ENCODE measurements around the gene EFNA2.

EFNA2 gene

DNA sequence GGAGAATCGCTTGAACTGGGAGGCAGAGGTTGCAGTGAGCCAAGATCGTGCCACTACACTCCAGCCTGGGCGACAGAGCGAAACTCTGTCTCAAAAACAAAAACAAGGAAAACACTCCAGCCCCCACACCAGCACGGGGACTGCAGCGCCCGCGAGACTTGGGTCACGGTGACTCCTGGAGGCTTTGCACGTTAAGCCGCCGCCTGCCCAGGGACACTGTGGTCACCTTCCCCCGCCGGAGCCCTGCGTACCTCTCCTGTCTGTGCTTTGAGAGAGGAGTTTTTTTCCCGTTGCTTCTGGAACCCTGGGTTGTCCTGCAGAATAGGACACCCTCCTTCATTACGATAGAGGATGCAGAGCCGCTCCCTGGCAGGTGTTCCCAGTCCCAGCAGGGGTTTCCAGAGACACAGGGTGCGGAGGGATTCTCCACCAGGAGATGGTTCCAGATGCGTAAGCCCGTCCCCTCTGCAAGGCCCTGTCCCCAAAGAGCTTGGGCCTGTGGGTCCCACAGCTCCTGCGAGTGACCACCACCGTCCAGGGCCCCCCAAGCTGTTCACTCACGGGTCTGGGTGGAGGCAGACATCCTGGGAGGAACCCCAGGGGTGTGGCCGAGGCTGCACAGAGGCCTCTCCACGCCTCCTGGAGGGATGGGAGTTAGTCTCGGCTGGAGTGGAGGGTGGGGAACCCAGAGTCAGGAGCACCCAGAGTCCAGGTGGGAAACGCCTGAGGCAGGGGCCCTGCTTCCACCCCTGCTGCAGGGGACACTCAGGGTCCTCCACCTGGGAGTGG, 55.2 kb downstream of the EFNA2 start:
- no peaks in the 10 kb centered on the region for H3K36me3 ChIP-seq (replicated peaks)
- no peaks in the 10 kb centered on the region for H3K27me3 ChIP-seq (replicated peaks)
- H3K4me3 ChIP-seq (ENCODE audit: low read depth, low read length), result no peak overlapping the region
- no peak for DNase-seq
- in situ Hi-C loops (cut with HindIII; ENCODE audit: low pct_ligation_motif_present, low sequenced_read_pairs), result no loop called here
- TF ChIP-seq, protein P1, sequence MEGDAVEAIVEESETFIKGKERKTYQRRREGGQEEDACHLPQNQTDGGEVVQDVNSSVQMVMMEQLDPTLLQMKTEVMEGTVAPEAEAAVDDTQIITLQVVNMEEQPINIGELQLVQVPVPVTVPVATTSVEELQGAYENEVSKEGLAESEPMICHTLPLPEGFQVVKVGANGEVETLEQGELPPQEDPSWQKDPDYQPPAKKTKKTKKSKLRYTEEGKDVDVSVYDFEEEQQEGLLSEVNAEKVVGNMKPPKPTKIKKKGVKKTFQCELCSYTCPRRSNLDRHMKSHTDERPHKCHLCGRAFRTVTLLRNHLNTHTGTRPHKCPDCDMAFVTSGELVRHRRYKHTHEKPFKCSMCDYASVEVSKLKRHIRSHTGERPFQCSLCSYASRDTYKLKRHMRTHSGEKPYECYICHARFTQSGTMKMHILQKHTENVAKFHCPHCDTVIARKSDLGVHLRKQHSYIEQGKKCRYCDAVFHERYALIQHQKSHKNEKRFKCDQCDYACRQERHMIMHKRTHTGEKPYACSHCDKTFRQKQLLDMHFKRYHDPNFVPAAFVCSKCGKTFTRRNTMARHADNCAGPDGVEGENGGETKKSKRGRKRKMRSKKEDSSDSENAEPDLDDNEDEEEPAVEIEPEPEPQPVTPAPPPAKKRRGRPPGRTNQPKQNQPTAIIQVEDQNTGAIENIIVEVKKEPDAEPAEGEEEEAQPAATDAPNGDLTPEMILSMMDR (IDR thresholded peaks at IDR 0.05; ENCODE audit: low read depth, low read length, missing control alignments), result no peak
- no peak overlapping the region for H3K27ac ChIP-seq

DNA sequence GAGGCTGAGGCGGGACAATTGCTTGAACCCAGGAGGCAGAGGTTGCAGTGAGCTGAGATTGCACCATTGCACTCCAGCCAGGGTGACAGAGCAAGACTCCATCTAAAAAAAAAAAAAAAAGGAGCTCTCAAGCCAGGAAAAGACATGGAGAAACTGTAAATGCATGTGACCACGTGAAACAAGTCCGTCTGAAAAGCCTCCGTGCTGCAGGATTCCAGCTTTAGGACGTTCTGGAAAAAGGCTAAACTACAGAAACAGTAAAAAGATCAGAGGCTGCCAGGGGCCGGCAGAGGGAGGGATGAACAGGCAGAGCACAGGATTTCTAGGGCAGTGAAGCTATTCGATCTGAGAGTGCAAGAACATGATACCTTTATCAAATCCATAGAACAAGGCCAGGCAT, 57.4 kb downstream of the EFNA2 start:
- DNase-seq, result no peak
- in situ Hi-C loops (cut with HindIII; ENCODE audit: low pct_ligation_motif_present, low sequenced_read_pairs), result no loop called here
- Histone ChIP-seq H3K27ac (no peak overlapping the region), H3K4me3 (ENCODE audit: low read depth, low read length) (no peak overlapping the region), H3K27me3 (replicated peaks) (no peaks in the 10 kb centered on the region), H3K36me3 (replicated peaks) (no peaks in the 10 kb centered on the region)
- TF ChIP-seq, protein P1 (IDR thresholded peaks at IDR 0.05; ENCODE audit: low read depth, low read length, missing control alignments), result no peak

DNA sequence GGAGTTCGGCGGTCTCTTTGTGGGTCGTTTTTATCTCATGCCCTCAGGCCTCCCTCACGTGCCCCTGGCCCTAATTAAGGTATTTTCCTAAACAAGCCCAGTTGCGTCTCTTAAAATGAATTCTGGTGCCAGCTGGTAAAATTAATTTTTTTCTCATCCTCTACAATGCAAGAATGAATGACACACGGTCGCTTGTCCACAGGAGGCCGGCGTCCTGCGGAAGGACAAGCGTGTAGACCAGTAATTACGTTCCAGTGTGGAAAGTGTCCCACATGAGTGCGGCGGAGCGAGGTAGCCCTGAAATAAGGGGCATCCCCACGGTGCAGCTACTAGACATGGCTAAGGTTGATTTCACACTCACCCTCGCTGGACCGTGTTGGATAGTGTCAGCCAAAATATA, 63.5 kb downstream of the EFNA2 start:
- H3K27me3 ChIP-seq (replicated peaks), result no peaks in the 10 kb centered on the region
- in situ Hi-C loops (cut with HindIII; ENCODE audit: low pct_ligation_motif_present, low sequenced_read_pairs), result no loop called here
- no peak overlapping the region for H3K4me3 ChIP-seq (ENCODE audit: low read depth, low read length)
- TF ChIP-seq, protein P1 (IDR thresholded peaks at IDR 0.05; ENCODE audit: low read depth, low read length, missing control alignments), result no peak
- H3K27ac ChIP-seq, result no peak overlapping the region
- H3K36me3 ChIP-seq (replicated peaks), result no peaks in the 10 kb centered on the region
- DNase-seq, result no peak

DNA sequence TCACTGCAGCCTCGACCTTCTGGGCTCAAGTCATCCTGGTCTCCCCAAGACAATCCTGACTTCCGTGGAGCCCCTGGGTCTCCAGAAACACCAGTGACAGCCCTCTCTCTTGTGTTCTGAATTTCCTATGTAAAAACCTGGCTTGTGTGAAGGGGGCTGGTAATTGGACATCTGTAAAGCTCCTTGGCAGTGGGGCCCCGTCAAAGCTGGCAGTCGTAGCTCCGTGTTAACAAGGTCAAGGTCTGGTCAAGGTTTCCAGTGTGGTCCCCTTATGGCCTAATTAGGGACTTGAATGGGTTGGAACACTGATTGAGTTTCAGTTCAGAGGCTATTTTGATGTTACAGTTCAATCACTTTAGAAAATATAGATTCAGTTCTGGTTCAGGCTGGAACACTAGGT, 65.2 kb downstream of the EFNA2 start:
- Histone ChIP-seq H3K4me3 (ENCODE audit: low read depth, low read length) (no peak overlapping the region), H3K27ac (no peak overlapping the region), H3K36me3 (replicated peaks) (no peaks in the 10 kb centered on the region), H3K27me3 (replicated peaks) (no peaks in the 10 kb centered on the region)
- TF ChIP-seq, protein P1 (IDR thresholded peaks at IDR 0.05; ENCODE audit: low read depth, low read length, missing control alignments), result no peak
- in situ Hi-C loops (cut with HindIII; ENCODE audit: low pct_ligation_motif_present, low sequenced_read_pairs), result no loop called here
- no peak for DNase-seq
